Skin epidermis (tissue), 12 donors: ENCODE results near the gene TNIP3.

Experiments
- H3K27ac ChIP-seq, 21 experiments: fragments of 200-600 bp; sonication (generic) in 11 of 21; one replicate each; pipeline ENCODE4 v1.5.0; 2020; ENCODE audit warnings: mild to moderate bottlenecking in 3 of 21, inconsistent platforms in 2 of 21, moderate library complexity in 2 of 21
- H3K4me3 ChIP-seq, 7 experiments: fragments of 200-600 bp; sonication (generic) in 2 of 7; one replicate each; pipeline ENCODE4 v1.5.0; 2020; ENCODE audit warnings: inconsistent platforms in 2 of 7, mild to moderate bottlenecking in 2 of 7, moderate library complexity in 1 of 7

The TNIP3 gene

GRCh38 chr4:121096629-121097028 lies 67.5 kb downstream of the TNIP3 start:
- H3K27ac ChIP-seq, result no peak overlapping the region
- no peak overlapping the region for H3K4me3 ChIP-seq

GRCh38 chr4:121096191-121096590 lies 67.9 kb downstream of the TNIP3 start:
- Histone ChIP-seq H3K27ac (no peak overlapping the region), H3K4me3 (no peak overlapping the region)

GRCh38 chr4:121094297-121094966 lies 69.7 kb downstream of the TNIP3 start:
- no peak overlapping the region for H3K27ac ChIP-seq

GRCh38 chr4:121093261-121093660 lies 70.9 kb downstream of the TNIP3 start:
- Histone ChIP-seq H3K4me3 (no peak overlapping the region), H3K27ac (no peak overlapping the region)

More at GRCh38 chr4:121094297-121094966, 69.7 kb downstream of the TNIP3 start:
- no peak overlapping the region for H3K4me3 ChIP-seq

GRCh38 chr4:121091941-121092340 lies 72.2 kb downstream of the TNIP3 start:
- no peak overlapping the region for H3K4me3 ChIP-seq
- H3K27ac ChIP-seq, result no peak overlapping the region

- H3K27ac ChIP-seq, result no peak overlapping the region
- no peak overlapping the region for H3K4me3 ChIP-seq
Observed at GRCh38 chr4:121088867-121089266, 75.3 kb downstream of the TNIP3 start.
